Measurements from ENCODE around the gene LITAFD.
"Not testable (repeated sequence)": the region's sequence is repeated elsewhere in the genome, so short reads cannot be mapped to it uniquely, and the experiment has no call there.

Gene LITAFD

GRCh38 chr16:8855972-8856371, 26.2 kb upstream of the LITAFD start:
- DNase-seq (ENCODE audit: low read depth in 2 of 2), result no peak

DNA sequence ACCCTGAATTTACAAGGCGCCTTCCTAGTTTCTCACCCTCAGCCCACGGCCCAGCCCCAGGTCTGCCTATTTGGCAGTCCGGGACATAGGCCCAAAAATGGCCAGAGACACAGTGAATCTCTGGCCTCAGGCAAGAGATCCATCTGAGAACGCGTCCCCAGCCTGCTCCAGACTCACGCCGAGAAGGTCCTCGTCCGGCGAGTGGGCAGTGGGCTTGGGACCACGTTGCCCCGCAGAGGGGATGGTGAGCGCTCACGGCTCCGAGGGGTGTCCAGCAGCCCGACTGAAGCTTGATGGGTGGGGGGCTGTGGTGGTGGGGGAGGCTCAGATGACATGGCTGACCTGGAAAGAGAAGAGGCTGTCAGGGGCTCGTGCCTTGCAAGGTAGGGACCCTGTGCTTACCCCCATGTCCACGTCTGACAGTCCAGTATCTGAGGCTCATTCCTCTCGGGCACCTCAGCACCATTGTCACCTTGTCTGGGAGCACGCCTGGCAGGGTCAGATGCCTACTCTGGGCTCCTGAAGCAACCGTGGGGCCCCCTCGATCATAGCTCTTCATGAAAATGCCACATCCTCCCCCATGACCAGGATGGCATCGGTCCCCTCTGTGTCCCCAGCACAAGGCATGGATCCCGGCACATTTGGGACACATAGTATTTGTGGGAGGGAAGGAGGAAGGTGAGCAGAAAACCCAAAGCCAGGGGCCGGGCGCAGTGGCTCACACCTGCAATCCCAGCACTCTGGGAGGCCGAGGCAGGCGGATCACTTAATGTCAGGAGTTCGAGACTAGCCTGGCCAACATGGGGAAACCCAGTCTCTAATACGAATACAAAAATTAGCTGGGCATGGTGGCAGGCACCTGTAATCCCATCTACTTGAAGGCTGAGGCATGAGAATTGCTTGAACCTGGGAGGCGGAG, 22.9 kb upstream of the LITAFD start:
- DNase-seq (ENCODE audit: low read depth in 2 of 2), result no peak

- no peak for DNase-seq (ENCODE audit: low read depth in 2 of 2)
Observed at GRCh38 chr16:8859913-8860881, 22.0 kb upstream of the LITAFD start.

DNA sequence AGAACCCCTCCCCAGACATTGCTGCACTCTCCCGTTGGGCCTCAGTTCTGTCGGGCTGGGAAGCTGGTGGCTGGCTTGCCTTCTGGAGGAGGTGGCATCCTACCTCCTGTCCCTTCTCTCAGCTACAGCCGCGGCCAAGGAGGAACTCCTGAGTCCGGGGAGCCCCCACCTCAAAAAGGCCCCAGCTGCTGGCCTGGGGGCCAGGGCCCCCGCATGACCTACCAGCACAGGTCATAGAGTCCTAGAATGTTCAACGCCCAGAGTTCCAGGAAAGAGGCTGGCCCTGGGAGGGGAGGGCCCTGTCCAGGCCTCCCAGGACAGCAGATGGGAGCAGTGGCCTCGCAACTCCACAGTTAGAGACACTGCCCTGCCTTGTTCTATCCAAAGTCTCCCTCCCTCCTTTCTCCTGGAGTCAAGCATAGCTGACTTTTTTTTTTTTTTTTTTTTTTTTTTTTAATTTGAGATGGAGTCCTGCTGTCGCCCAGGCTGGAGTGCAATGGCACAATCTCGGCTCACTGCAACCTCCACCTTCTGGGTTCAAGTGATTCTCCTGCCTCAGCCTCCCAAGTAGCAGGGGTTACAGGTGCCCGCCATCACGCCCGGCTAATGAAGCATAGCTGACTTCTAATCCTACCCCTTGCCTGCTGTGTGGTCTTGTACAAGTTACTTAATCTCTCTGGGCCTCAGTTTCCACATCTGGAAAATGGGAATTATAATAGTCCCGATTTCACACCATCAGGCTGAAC, 20.4 kb upstream of the LITAFD start:
- no peak for DNase-seq (ENCODE audit: low read depth in 2 of 2)

DNA sequence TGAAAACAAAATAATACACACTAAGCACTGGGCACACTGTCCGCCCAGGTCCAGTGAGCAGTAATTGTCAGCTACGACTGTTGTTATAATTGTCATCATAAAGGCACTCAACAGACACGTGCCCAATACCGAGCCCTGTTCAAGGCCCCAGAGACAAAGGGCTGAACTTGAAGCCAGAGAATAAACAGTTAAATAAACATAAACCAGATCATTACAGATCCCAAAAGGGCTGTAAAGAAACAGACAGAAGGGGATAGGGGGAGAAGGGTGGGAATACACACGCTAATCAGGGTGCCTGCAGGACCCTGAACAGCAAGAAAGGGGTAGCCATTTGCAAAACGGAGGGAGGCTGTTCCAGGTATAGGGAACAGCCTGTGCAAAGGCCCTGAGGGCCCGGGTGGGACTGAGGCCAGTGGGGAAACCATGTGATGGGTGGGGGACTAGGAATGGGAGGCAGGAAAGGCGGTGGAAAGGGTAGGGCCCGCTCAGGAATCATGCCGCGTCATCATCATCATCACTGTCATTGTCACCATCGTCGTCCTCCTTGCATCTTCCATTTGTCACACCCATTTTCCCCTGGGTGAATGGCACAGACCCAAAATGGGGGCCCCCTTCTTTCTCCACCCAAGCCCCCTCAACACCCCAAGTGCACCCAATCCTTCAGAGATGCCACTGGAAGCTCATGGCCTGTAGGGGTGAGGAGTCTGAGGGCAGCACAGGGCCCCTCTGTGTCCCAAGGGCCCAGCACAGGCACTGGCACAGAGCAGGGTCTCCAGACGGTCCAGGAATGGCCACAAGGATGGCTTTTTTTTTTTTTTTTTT, 19.6 kb upstream of the LITAFD start:
- DNase-seq (ENCODE audit: low read depth in 2 of 2), result no peak

DNA sequence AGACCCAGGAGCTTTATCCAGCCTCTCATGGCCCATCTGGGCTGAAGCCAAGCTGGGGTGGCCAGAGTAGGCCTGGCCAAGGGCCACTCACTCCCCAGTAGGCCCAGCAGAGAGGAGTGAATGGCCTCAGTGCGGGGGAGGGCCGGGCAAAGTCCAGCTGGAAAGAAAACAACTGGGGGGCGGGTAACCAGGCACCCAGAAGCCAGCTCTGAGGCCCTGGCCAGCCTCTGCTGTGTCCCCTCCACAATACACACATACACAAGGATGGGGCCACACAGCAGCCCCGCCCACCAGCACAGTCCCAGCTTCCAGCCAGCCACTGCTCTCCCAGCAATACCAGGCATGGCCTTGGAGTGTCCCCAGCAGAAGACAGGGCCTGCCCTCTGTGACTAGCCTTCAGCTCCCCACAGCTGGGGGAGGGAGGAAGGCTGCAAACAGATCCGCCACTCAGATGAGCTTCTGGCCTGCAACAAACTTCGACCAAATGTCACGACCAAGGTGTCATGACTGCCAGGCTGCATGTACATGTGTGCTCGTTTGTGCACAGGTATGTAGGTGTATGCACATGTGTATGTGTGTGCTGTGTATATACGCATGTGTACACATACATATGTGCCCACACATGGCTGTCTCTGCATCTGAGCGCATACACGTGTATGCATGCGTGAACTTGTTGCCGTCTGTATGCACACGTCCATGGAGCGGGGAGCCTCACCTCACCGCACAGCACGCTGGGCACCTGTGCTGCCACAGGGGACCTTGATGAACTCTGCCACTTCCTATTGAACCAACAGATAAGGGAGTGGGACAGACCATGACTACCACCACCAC, 18.3 kb upstream of the LITAFD start:
- no peak for DNase-seq (ENCODE audit: low read depth in 2 of 2)

DNA sequence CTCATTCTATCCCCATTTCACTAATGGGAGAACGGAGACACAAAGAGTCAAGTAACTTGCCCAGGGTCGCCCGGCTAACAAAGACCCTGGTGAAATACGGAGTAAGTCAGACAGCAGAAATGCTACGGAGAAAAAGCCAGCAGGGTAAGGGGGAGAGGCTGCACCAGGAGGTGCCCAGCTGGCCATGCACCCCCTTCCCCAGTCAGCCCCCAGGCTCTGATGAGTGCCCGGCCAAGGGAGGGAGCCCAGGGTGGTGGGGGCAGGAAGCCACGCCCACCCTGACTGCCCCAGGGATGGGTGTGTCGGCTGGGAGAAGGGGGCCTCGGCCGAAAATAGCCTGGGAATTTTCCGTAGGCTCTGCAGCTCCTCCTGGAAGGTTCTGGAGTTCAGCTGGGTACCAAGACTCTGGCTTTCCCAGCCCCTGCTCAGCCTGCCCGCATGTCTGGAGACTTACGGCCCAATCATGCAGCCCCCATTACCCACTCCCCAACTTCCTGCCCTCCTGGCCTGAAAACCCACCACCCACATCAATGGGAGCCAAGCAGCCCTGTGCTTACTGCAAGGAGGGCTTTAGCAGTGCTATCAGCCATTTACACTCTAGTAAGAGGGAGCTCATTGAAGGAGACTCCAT, 17.6 kb upstream of the LITAFD start:
- no peak for DNase-seq (ENCODE audit: low read depth in 2 of 2)

DNA sequence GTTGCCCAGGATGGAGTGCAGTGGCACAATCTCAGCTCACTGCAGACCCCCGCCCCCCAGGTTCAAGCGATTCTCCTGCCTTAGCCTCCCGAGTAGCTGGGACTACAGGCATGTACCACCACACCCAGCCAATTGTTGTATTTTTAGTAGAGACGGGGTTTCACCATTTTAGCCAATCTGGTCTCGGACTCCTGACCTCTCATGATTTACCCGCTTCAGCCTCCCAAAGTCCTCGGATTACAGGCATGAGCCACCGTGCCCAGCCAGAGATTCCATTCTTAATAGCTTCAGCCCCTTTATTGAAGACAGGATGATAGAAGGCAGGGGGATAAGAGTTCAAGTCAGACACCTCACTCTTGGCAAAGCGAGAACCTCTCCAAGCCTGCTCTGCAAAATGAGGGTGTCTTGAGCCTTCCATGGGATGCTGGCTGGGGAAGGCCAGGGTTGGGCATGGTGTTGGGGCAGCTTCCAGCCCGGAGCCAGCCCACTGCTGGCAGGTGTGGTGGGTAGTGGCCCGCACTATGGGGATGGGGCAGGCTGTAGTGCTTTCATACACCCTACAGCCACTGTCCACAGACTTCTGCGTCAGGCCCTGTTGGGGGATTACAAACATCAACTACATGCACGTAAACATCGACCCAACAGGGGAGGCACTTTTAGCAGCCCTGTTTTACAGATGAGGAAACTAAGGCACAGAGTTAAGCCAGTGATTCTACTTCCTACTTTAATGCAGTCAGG, 16.8 kb upstream of the LITAFD start:
- DNase-seq (ENCODE audit: low read depth in 2 of 2), result no peak

DNA sequence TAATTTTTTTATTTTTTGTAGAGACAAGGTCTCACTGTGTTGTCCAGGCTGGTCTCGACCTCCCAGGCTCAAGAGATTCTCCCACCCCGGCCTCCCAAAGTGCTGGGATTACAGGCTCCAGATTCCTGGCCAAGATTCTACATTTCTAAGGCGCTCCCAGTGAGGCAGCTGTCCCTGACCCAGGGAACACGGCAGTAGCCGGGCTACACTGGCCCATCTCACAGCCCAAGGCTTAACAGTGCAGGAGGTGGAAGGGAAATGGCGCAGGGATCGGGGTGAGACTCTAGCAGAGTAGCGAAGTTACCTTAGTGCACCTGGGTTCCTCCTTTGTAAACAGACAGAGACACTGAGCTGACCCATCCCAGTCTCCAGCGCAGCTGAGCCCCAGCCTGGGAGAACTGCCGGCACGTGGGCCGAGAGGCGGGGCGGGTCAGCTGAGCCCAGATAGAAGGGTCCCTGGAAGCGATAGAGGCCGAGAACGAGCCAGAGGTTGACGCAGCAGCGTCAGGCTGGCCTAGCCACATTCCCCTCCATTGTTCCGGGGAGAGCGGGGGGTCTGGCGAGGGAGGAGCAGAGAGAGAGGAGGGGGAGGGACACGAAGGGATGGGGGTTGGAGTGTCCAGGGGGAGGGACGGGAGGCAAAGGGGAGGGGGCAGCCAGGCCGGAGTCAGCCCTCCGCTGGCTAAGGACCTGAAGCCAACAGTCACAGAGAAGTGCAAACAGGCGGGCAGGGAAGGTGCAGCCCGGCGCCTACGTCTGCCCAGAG, 15.8 kb upstream of the LITAFD start:
- DNase-seq (ENCODE audit: low read depth in 2 of 2), result no peak

DNA sequence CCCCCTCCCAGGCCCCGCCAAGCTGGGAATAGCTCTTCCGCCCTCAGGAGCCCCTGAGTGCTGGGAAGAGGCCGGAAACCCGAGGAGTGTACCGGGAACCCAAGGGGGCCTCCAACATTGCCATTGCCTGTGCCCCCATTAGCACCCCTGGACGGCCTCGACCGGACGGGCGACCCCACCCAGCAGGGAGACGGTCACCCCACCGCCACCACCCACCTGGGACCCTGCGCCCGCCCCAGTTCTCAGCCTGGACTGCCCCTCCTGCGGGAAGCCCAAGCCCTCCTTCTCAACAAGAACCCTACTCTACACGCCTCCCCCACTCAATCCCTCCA, 15.3 kb upstream of the LITAFD start:
- no peak for DNase-seq (ENCODE audit: low read depth in 2 of 2)

GRCh38 chr16:8867216-8867931, 14.8 kb upstream of the LITAFD start:
- no peak for DNase-seq (ENCODE audit: low read depth in 2 of 2)

- peak in 1 of 2 donors; percentile 64 for DNase-seq (ENCODE audit: low read depth in 2 of 2)
Observed at GRCh38 chr16:8867932-8868415, 14.2 kb upstream of the LITAFD start.

DNA sequence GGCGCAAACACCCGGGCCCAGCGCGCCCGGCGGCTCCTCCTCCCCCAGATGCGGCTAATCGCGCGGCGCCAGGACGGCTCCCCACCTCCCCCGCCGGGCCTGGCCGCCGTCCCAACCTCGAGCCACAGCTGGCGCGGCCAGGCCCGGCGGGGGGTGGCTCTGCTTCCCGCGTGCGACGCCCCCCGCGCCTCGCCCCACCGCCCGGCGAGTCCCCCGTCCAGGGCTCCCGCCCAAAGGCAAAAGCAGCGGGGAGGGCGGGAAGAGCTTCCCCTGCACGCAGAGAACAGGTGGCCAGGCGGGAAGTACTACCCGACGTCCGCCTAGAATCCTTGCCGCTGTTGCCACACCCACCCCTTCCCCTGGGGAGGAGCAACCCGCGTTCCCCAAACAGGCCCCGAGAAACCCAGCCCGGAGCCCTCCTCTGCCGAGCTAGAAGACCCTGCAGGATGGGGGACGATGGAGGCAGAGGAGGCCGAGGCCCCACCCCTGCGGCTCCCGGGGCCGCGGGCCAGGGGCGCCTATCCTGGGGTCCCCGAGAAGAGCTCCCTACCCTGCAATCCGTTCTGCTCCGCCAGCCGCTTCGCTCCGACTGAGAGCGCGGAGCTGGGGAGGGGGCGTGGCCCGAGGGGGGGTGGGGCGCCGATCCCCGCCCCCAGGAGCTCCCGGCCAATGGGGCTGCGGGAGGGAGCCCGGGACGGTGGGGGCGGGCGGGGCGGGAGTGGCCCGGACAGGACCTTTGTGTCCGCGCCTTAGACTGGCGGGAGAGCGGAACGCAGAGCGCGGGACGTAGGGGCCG, 13.5 kb upstream of the LITAFD start, which contains the start of gene CARHSP1:
TSS of gene CARHSP1 (minus strand) at position 591 of the 796 bp plus-strand sequence. CDS start 9,678 bp downstream, outside the sequence.
- DNase-seq (ENCODE audit: low read depth in 2 of 2), result peak; percentile 69 to 87

DNA sequence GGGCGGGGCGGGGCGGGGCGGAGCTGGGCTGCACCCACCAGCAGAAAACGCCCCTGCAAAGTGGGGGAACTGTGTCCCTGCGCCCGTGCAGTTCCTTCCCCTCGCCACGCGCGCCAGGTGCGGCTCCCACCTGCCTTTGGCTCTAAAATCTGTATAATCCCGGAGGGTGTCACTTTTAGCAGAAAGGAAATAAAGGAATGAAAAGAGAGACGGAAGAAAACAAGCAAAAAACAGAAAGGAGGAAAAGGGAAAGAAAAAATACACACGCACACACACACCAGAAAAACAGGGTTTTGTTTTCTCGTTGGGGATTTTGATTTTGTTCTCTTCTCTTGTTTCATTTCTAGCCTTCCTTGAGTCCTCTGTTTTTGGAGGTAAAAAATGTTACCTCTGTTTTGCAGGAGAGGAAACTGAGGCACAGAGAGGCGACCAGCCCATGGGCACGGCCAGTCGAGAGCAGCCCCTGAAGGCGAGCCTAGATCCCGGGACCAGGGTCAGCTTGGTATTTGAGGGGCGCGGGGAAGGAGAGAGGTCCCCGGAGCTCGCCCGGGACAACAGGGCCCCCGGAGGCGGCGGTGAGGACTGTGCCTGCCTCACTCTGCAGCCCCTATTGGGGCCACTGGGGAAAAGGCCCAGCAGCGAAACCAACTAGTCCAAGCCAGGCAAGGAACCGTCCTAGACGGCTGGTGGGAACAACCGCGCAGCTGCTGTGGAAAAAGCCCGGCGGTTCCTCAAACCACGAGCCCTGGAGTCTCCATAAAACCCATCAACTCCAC, 12.8 kb upstream of the LITAFD start:
- DNase-seq (ENCODE audit: low read depth in 2 of 2), result no peak

DNA sequence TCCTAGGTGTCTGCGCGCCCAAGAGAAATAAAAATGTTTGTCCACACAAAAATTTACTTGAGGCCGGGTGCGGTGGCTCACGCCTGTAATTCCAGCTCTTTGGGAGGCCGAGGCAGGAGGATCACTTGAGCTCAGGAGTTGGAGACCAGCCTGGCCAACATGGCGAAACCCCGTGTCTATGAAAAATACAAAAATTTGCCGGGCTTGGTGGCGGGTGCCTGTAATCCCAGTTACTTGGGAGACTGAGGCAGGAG, 12.2 kb upstream of the LITAFD start:
- DNase-seq (ENCODE audit: low read depth in 2 of 2), result not testable (repeated sequence)

GRCh38 chr16:8872071-8872470, 10.1 kb upstream of the LITAFD start:
- DNase-seq (ENCODE audit: low read depth in 2 of 2), result no peak

All from stimulated activated CD8-positive, alpha-beta memory T cell treated with anti-CD3 and anti-CD28 coated beads, Interleukin-2, amount 100 ng/mL, for 48 hours (primary cell).